Measurements from ENCODE around the gene STK35. TPM values are rescaled to one million over a fixed set of nuclear protein-coding genes. Genes with fewer than 3 reads are reported as not detected.

The STK35 gene
- total and polyA plus RNA-seq, 2 of the 13 experiments (the other 11 are each of a cell fraction or from before 2014, with no cell fraction given), result 27.4 to 29.8 TPM

DNA sequence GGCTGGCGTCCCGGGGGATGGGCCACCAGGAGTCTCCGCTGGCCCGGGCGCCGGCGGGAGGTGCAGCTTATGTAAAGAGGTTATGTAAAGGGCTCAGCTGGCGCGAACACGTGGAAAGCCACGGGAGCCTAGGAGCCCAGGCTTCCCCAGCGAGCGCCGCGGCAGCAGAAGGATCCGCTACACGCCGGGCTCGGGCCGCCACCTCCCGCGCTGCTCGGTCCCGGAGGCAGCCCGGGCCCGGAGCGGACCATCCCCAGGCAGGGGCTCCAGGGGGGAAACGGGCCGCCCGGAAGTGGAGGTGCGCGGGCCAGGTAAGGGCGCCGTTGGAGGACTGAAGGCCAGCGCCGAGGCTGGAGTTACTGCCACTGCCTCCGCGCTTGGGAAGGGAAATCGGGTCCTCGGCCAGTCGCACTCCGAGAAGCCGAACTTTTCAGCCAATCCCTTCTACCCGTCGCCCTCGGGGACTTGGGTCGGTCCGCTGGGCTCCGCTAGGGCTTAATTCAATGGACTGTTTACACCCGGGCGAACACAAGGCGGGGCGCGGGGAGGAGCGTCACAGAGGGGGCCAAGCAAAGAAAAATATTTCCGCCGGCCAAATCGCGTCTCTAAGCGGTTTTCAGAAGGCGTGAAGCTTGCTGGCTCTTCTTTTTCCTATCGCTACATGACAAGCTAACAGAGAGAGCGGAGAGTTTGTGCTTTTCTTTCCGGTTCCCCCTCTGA, 398 bp downstream of the STK35 start (continued):
- TF ChIP-seq, protein P1, sequence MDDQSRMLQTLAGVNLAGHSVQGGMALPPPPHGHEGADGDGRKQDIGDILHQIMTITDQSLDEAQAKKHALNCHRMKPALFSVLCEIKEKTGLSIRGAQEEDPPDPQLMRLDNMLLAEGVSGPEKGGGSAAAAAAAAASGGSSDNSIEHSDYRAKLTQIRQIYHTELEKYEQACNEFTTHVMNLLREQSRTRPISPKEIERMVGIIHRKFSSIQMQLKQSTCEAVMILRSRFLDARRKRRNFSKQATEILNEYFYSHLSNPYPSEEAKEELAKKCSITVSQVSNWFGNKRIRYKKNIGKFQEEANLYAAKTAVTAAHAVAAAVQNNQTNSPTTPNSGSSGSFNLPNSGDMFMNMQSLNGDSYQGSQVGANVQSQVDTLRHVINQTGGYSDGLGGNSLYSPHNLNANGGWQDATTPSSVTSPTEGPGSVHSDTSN (CRISPR knock-in tag; IDR thresholded peaks at IDR 0.05; ENCODE audit: borderline replicate concordance), result peak; percentile 75; the same call in 1 of the 2 replicates
- TF ChIP-seq ELF1 (CRISPR knock-in tag; IDR thresholded peaks at IDR 0.05) (peak; percentile 94), ZNF749 (CRISPR knock-in tag; IDR thresholded peaks at IDR 0.05; ENCODE audit: borderline replicate concordance) (peak; percentile 79), NFYC (CRISPR knock-in tag; IDR thresholded peaks at IDR 0.05) (no peak; the same call in 1 of the 2 replicates), ZNF331 (CRISPR knock-in tag; IDR thresholded peaks at IDR 0.05) (peak; percentile 50; the same call in 1 of the 2 replicates), ZNF891 (CRISPR knock-in tag; IDR thresholded peaks at IDR 0.05) (peak; percentile 91), HMGA1 (CRISPR knock-in tag; conservative IDR thresholded peaks at IDR 0.05) (no peak), ZSCAN22 (CRISPR knock-in tag; IDR thresholded peaks at IDR 0.05) (peak; percentile 68), SMYD3 (CRISPR knock-in tag; IDR thresholded peaks at IDR 0.05) (0 out of 2 replicates have a peak, but pooled peaks have one; percentile 1), ZFP41 (CRISPR knock-in tag; IDR thresholded peaks at IDR 0.05; ENCODE audit: borderline replicate concordance) (peak; percentile 94; the same call in 1 of the 2 replicates), ZNF788 (CRISPR knock-in tag; IDR thresholded peaks at IDR 0.05; ENCODE audit: borderline replicate concordance) (no peak; the same call in none of the 2 replicates), PITX1 (CRISPR knock-in tag; IDR thresholded peaks at IDR 0.05) (peak; percentile 81), KLF9 (CRISPR knock-in tag; IDR thresholded peaks at IDR 0.05; ENCODE audit: low read depth) (no peak; the same call in 1 of the 2 replicates), ATF6 (CRISPR knock-in tag; conservative IDR thresholded peaks at IDR 0.05) (peak; percentile 91), ZBTB25 (CRISPR knock-in tag; IDR thresholded peaks at IDR 0.05) (peak; percentile 88), ELF3 (CRISPR knock-in tag; IDR thresholded peaks at IDR 0.05) (peak; percentile 82), LCORL (IDR thresholded peaks at IDR 0.05) (no peak), LCORL (CRISPR knock-in tag; IDR thresholded peaks at IDR 0.05) (peak; percentile 83; the same call in 1 of the 2 replicates), ZNF674 (CRISPR knock-in tag; IDR thresholded peaks at IDR 0.05; ENCODE audit: low read depth) (peak; percentile 85; the same call in 1 of the 2 replicates)
- TF ChIP-seq, protein P2, sequence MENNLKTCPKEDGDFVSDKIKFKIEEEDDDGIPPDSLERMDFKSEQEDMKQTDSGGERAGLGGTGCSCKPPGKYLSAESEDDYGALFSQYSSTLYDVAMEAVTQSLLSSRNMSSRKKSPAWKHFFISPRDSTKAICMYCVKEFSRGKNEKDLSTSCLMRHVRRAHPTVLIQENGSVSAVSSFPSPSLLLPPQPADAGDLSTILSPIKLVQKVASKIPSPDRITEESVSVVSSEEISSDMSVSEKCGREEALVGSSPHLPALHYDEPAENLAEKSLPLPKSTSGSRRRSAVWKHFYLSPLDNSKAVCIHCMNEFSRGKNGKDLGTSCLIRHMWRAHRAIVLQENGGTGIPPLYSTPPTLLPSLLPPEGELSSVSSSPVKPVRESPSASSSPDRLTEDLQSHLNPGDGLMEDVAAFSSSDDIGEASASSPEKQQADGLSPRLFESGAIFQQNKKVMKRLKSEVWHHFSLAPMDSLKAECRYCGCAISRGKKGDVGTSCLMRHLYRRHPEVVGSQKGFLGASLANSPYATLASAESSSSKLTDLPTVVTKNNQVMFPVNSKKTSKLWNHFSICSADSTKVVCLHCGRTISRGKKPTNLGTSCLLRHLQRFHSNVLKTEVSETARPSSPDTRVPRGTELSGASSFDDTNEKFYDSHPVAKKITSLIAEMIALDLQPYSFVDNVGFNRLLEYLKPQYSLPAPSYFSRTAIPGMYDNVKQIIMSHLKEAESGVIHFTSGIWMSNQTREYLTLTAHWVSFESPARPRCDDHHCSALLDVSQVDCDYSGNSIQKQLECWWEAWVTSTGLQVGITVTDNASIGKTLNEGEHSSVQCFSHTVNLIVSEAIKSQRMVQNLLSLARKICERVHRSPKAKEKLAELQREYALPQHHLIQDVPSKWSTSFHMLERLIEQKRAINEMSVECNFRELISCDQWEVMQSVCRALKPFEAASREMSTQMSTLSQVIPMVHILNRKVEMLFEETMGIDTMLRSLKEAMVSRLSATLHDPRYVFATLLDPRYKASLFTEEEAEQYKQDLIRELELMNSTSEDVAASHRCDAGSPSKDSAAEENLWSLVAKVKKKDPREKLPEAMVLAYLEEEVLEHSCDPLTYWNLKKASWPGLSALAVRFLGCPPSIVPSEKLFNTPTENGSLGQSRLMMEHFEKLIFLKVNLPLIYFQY (CRISPR knock-in tag; IDR thresholded peaks at IDR 0.05; ENCODE audit: borderline replicate concordance), result peak; percentile 97
- TF ChIP-seq, protein P3, sequence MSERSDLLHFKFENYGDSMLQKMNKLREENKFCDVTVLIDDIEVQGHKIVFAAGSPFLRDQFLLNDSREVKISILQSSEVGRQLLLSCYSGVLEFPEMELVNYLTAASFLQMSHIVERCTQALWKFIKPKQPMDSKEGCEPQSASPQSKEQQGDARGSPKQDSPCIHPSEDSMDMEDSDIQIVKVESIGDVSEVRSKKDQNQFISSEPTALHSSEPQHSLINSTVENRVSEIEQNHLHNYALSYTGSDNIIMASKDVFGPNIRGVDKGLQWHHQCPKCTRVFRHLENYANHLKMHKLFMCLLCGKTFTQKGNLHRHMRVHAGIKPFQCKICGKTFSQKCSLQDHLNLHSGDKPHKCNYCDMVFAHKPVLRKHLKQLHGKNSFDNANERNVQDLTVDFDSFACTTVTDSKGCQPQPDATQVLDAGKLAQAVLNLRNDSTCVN (CRISPR knock-in tag; IDR thresholded peaks at IDR 0.05; ENCODE audit: borderline replicate concordance), result peak; percentile 71

Measured in HepG2 (cell line).